Testis (tissue), 3 donors: Measurements from ENCODE around the gene SLC4A3. TPM values are rescaled to one million over a fixed set of nuclear protein-coding genes. Genes with fewer than 3 reads are reported as not detected.
A peak's percentile ranks its signal among the peaks of the same experiment; 100 is the strongest.

ENCODE experiments used
- DNase-seq: peaks from one replicate; pipeline ENCODE4 v3.0.0-alpha.2; 2019
- H3K27ac ChIP-seq, 2 donors: fragments of 200-600 bp; sonication (generic); one replicate each; pipeline ENCODE4 v1.5.1; 2019
- H3K27me3 ChIP-seq: fragments of 200-600 bp; sonication (generic); one replicate; pipeline ENCODE4 v1.5.1; 2019
- H3K36me3 ChIP-seq: fragments of 200-600 bp; sonication (generic); one replicate; pipeline ENCODE4 v1.5.1; 2017; ENCODE audit warnings: low read depth; ENCODE audit errors: missing control alignments
- H3K4me1 ChIP-seq: fragments of 200-600 bp; sonication (generic); one replicate; pipeline ENCODE4 v1.5.1; 2019
- H3K4me3 ChIP-seq, 2 donors: fragments of 200-600 bp; sonication (generic); one replicate each; pipeline ENCODE4 v1.5.1; 2017 to 2019
- H3K9me3 ChIP-seq: fragments of 200-600 bp; sonication (generic); one replicate; pipeline ENCODE4 v1.5.1; 2017
- POLR2A ChIP-seq: fragments of 450-650 bp; IDR thresholded peaks from one replicate; pipeline ENCODE4 v1.6.1; 2017; ENCODE audit warnings: antibody characterized with exemption, mild to moderate bottlenecking, moderate library complexity
- WGBS, 2 donors: methylation state at CpG; one replicate each; pipeline ENCODE4 v1.1.5; 2018; 5-methylcytosine and 5-hydroxymethylcytosine counted together
- intact Hi-C: fragments of 100-400 bp; cut with DNase I; formaldehyde crosslinking; loops from one replicate; pipeline ENCODE4 v1.15.1; 2023; ENCODE audit warnings: low total_unique reads
- polyA plus RNA-seq: library from polyadenylated mRNA; stranded (reverse); fragments of 350-450 nt; fragmentation: Illumina TruSeq; extraction: RNeasy Lipid Tissue Mini Kit (QIAGEN cat#74804); gene quantifications from one replicate; pipeline ENCODE4 v1.2.3, GENCODE V29; 2014; ENCODE audit warnings: low read depth, low replicate concordance; ENCODE audit not compliant: insufficient read depth
- total RNA-seq, 2 donors: library from RNA; depleted of rRNA; stranded (reverse); fragments of >200 nt; gene quantifications; one replicate each; pipeline ENCODE4 v1.2.3, GENCODE V29; 2016
- TF ChIP-seq, protein P1 (sequence below), 3 experiments: fragments of 450-650 bp in 2 of 3; fragments of 200-600 bp in 1 of 3; sonication (generic) in 1 of 3; IDR thresholded peaks; one replicate each; pipeline ENCODE4 v1.5.1; 2016 to 2019; ENCODE audit warnings: antibody characterized with exemption in 3 of 3, mild to moderate bottlenecking in 2 of 3, moderate library complexity in 1 of 3

SLC4A3 gene
- total and polyA plus RNA-seq, 3 donors from 2014 or later: 15.1 to 44.3 (median 31.3) TPM

DNA sequence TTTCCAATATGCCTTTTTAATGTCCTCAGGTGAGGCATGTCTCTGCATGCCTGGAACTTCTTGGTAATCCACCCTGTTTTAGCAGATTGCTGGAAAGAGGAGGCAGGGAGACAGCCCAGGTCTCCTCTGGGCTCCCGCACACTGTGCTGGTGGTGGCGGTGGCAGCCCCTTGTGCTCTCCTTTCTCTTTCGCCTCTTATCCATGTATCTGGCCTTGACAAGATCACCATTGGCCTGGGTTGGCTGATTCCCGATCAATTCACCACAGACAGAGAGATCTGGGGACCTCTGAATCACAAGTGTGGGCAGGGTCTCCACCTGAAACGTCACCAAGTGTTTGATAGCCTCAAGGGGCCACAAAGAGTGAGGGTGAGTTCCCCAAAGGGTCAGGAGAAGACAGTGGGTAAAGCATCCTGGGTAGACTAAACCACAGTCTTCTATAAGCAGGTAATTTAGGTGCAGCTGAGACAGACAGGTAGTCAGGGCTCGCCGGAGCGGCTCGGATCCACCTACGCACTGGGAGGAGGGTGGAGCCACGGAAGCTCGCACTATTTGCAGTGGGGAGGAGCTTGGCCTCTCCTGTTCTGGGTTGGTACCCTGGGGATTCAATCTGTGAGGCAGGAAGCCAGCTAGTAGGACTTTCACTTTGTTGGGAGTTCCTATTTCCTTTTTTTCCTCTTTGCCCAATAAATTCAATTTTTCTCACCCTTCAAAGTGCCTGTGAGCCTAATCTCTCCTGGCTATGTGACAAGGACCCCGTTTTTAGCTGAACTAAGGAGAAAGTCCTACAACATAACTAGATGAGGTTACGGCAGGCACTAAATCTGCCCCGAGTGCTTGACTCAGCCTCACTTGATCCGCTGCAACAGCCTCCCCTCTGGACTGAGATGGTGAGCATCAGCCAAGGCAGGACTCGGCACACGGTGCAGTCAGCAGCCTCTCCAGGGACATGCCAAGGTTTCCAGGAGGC is 57.6 kb downstream of the SLC4A3 start:
- H3K36me3 ChIP-seq: no peaks in the 10 kb centered on the region
- TF ChIP-seq, protein P1, sequence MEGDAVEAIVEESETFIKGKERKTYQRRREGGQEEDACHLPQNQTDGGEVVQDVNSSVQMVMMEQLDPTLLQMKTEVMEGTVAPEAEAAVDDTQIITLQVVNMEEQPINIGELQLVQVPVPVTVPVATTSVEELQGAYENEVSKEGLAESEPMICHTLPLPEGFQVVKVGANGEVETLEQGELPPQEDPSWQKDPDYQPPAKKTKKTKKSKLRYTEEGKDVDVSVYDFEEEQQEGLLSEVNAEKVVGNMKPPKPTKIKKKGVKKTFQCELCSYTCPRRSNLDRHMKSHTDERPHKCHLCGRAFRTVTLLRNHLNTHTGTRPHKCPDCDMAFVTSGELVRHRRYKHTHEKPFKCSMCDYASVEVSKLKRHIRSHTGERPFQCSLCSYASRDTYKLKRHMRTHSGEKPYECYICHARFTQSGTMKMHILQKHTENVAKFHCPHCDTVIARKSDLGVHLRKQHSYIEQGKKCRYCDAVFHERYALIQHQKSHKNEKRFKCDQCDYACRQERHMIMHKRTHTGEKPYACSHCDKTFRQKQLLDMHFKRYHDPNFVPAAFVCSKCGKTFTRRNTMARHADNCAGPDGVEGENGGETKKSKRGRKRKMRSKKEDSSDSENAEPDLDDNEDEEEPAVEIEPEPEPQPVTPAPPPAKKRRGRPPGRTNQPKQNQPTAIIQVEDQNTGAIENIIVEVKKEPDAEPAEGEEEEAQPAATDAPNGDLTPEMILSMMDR (IDR thresholded peaks at IDR 0.05): no peak
- no peak for TF ChIP-seq POLR2A
- H3K4me1 ChIP-seq: peaks cover 15% of the 10 kb centered on the region
- peak overlapping the region; percentile 24 to 60 for H3K4me3 ChIP-seq
- peak; percentile 80 for DNase-seq
- peak overlapping the region; percentile 83 to 88 for H3K27ac ChIP-seq
- intact Hi-C loops: no loop called here
- no peaks in the 10 kb centered on the region for H3K27me3 ChIP-seq
- WGBS, 2 donors: 25 to 28% methylated on average over 18 of the region's 18 CpGs
- H3K9me3 ChIP-seq: no peaks in the 10 kb centered on the region

DNA sequence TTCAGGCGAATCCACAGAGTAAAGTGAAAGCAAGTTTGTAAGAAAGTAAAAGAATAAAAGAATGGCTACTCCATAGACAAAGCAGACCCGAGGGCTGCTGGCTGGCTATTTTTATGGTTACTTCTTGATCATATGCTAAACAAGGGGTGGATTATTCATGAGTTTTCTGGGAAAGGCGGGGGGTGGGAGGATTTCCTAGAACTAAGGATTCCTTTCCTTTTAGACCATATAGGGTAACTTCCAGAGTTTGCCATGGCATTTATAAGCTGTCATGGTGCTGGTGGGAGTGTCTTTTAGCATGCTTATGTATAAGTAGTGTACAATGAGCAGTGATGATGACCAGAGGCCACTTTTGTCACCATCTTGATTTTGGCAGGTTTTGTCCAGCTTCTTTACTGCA is 59.8 kb downstream of the SLC4A3 start:
- peaks cover 13% of the 10 kb centered on the region for H3K4me1 ChIP-seq
- H3K27me3 ChIP-seq: no peaks in the 10 kb centered on the region
- H3K27ac ChIP-seq: no peak overlapping the region
- intact Hi-C loops: no loop called here
- WGBS, 2 donors: 72 to 77% methylated on average over 3 of the region's 3 CpGs
- H3K4me3 ChIP-seq: no peak overlapping the region
- H3K9me3 ChIP-seq: no peaks in the 10 kb centered on the region
- no peak for DNase-seq
- no peak for TF ChIP-seq POLR2A
- TF ChIP-seq, protein P1 (IDR thresholded peaks at IDR 0.05): no peak
- H3K36me3 ChIP-seq: no peaks in the 10 kb centered on the region

DNA sequence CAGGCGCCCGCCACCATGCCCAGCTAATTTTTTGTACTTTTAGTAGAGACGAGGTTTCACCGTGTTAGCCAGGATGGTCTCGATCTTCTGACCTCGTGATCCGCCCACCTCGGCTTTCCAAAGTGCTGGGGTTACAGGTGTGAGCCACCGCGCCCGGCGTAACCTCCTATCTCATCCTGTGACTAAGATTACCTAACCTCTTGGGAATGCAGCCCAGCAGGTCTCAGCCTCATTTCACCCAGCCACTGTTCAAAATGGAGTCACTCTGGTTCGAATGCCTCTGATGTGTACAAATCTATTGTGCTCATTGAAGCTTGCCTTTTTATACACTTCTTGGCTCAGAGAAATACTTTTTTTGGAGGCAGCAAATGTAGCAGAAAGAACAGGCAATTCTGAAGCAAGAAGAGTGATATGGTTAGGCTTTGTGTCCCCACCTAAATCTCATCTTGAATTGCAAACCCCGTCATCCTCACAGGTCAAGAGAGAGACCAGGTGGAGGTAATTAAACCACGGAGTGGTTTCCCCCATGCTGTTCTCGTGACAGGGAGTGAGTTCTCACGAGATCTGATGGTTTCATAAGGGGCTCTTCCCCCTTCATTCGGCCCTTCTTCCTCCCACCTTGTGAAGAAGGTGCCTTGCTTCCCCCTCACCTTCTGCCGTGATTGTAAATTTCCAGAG is 60.6 kb downstream of the SLC4A3 start:
- no peak overlapping the region for H3K27ac ChIP-seq
- no peak overlapping the region for H3K4me3 ChIP-seq
- no peaks in the 10 kb centered on the region for H3K36me3 ChIP-seq
- H3K9me3 ChIP-seq: no peaks in the 10 kb centered on the region
- no peak for DNase-seq
- H3K27me3 ChIP-seq: no peaks in the 10 kb centered on the region
- intact Hi-C loops: no loop called here
- 73 to 86% methylated on average over 19 of the region's 19 CpGs for WGBS, 2 donors
- TF ChIP-seq, protein P1 (IDR thresholded peaks at IDR 0.05): no peak
- TF ChIP-seq POLR2A: no peak
- peaks cover 11% of the 10 kb centered on the region for H3K4me1 ChIP-seq

- peak overlapping the region in 1 of 2 donors; percentile 5 for H3K27ac ChIP-seq
These were observed 61.4 kb downstream of the SLC4A3 start for GRCh38 chr2:219688560-219689445.

More at GRCh38 chr2:219688560-219689445, 61.4 kb downstream of the SLC4A3 start:
- intact Hi-C loops: no loop called here
- Histone ChIP-seq H3K27me3 (no peaks in the 10 kb centered on the region), H3K4me1 (peaks cover 11% of the 10 kb centered on the region), H3K36me3 (no peaks in the 10 kb centered on the region), H3K9me3 (no peaks in the 10 kb centered on the region), H3K4me3 (no peak overlapping the region)
- no peak for TF ChIP-seq POLR2A
- TF ChIP-seq, protein P1 (IDR thresholded peaks at IDR 0.05): no peak
- no peak for DNase-seq
- 48 to 51% methylated on average over 23 of the region's 23 CpGs for WGBS, 2 donors
